Skin epidermis (tissue), 12 donors: Measurements from ENCODE around the gene CALD1.

ENCODE experiments used
- H3K27ac ChIP-seq, 21 experiments: fragments of 200-600 bp; sonication (generic) in 11 of 21; one replicate each; pipeline ENCODE4 v1.5.0; 2020; ENCODE audit warnings: mild to moderate bottlenecking in 3 of 21, inconsistent platforms in 2 of 21, moderate library complexity in 2 of 21
- H3K4me3 ChIP-seq, 7 experiments: fragments of 200-600 bp; sonication (generic) in 2 of 7; one replicate each; pipeline ENCODE4 v1.5.0; 2020; ENCODE audit warnings: inconsistent platforms in 2 of 7, mild to moderate bottlenecking in 2 of 7, moderate library complexity in 1 of 7

Gene CALD1

GRCh38 chr7:134813663-134814396 lies 34.4 kb downstream of the CALD1 start:
- Histone ChIP-seq H3K27ac (peak overlapping the region in 5 of 21 experiments; percentile 1 to 33 (median 18)), H3K4me3 (no peak overlapping the region)

GRCh38 chr7:134814730-134815364 lies 35.4 kb downstream of the CALD1 start:
- H3K27ac ChIP-seq = peak overlapping the region in 1 of 21 experiments; percentile 20
- no peak overlapping the region for H3K4me3 ChIP-seq

DNA sequence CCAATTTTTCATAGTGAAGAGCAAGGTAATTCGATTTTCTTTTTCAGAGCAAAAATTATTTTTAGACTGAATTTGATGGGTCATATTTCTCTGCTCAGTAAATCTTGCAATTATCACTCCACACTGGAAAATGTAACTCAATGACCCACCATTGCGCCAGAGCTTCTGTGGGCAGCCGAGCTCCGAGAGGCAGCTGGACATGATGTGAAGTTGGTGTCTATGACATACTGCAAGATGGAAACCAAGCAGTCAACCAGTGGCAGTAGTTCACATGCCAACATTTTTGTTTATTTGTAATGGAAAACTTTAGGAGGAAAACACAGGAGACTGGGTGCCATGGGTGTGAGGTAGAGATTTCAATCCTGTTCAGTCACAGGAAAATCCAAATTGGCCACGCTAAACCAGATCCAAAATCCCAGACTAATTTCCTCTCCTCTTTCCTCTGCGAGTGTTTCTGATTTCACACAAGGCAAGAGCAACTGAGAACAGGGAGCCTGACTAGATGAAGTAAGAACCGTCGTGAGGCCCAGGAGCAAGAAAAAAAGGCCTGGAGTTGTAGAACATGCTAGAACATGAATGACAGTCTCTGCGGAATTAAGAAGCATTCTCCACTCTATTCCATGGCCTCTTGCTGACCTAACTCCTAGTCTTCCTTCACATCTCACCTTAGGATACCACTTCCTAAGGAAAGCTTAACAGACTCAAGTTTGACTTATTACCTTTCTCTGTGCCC lies 39.3 kb downstream of the CALD1 start:
- Histone ChIP-seq H3K27ac (peak overlapping the region in 1 of 21 experiments; percentile 22), H3K4me3 (no peak overlapping the region)

DNA sequence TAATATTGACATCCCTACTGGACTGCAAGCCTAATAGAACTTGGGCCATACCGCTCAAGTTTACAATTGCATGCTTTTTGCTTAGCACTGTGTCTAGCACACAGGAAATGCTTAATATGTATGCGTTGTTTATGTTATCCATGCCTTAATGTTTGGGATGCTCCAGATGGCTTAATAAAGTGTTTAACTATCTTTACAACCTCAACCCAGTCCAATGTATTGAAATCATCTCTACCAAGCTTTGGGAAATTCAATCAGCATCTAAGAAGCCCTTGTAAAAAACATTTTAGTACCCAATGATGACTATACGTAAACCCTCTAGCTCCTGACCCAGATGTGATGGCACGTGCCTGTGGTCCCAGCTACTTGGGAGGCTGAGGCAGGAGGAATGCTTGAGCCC lies 40.0 kb downstream of the CALD1 start:
- Histone ChIP-seq H3K27ac (no peak overlapping the region), H3K4me3 (no peak overlapping the region)

DNA sequence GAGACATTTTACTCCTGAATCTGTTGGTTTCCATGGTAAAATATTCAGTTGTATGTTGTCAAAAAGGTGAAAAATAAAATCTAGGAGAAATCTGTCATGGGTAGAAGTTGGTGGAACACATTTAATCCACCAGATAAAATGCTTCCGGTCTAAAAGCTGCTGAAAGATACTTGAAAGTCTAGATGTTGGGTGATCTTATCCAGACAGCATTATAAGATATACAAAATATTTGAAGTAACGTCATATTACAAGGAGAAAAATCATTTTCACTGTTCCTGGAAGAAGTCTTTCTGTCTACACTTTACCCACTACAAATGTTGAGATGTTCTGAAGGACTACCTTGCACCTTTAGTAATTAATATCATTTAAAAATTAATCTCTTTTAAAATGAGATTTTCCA lies 40.9 kb downstream of the CALD1 start:
- H3K27ac ChIP-seq = no peak overlapping the region

DNA sequence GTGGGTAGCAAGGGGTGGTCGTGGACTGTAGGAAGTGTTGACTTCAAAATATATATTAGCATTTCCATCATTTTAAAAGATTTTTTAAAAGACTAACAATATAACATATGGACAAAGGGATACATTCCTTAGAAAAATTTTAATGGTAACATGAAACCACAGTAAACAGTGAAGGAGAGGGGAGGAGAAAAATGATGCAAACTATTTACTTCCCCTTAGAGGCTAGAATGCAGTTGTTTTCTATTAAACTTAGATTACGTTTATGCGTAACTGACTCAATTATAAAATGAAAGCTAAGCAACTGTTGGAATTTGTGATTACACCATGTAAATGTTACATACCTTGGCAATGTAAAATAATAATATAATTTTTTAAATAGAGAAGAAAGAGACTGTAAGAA lies 41.3 kb downstream of the CALD1 start:
- no peak overlapping the region for H3K4me3 ChIP-seq
- H3K27ac ChIP-seq = no peak overlapping the region

More for the DNA sequence above, 40.9 kb downstream of the CALD1 start:
- no peak overlapping the region for H3K4me3 ChIP-seq

DNA sequence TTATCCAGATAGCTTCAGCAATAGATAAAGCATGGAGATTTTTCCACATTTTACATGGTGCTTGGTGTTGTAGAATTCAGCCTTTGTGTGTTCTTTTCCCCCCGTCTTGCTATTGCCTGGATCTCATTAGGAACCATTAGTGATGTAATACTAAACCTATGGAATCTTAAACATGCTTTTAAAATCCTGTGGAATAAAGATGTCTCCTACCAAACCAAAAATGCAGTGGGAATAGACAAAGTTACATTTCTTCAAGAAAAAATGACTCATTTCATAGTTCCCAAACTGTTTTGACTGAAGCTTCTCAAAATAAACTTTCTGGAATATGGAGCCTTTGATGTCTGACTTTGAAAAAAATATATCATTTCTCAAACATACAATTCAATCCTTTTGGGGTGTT lies 44.0 kb downstream of the CALD1 start:
- peak overlapping the region in 5 of 21 experiments; percentile 19 to 71 (median 28) for H3K27ac ChIP-seq
- no peak overlapping the region for H3K4me3 ChIP-seq

- Histone ChIP-seq H3K27ac (peak overlapping the region in 2 of 21 experiments; percentile 25 to 64), H3K4me3 (no peak overlapping the region)
Measured at GRCh38 chr7:134825666-134826065, 46.2 kb downstream of the CALD1 start.

DNA sequence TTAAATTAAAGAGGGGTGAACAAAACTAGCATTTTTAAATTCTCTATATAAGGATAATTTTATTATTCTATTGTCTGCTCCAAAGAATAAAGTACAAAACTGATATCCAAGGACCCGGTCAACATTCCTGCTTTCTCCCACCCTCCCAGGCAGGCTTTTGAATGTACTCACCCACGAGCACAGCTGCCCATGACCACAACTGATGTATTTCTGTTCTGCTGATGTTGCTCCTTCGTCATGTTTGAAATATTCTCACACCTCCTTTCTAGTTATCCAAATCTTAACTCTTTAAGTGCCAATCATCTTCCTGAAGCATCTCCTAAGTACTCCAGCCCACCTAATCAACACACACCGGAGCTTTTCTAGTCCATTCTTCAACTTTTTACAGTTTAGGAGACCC lies 46.7 kb downstream of the CALD1 start:
- H3K27ac ChIP-seq = peak overlapping the region in 4 of 21 experiments; percentile 12 to 64 (median 32)
- H3K4me3 ChIP-seq = no peak overlapping the region

DNA sequence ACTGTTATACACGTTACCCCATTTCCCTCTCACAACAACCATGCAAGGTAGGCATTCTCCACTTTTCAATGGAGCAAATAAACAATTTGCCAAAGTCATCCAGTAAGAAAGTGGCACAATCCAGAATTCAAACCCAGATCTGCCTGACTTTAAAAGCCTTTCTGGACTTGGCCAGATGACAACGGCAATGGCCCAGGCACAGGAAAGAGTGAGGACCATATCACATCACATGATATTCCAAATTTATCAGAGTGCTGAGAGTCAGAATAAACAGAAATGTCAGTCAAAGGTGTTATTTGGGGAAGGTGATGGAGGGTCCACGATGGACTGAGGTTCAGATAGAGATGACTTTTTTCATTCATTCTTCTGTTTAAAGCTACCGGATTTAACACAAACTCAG lies 48.0 kb downstream of the CALD1 start:
- Histone ChIP-seq H3K4me3 (no peak overlapping the region), H3K27ac (peak overlapping the region in 3 of 21 experiments; percentile 9 to 57 (median 12))

DNA sequence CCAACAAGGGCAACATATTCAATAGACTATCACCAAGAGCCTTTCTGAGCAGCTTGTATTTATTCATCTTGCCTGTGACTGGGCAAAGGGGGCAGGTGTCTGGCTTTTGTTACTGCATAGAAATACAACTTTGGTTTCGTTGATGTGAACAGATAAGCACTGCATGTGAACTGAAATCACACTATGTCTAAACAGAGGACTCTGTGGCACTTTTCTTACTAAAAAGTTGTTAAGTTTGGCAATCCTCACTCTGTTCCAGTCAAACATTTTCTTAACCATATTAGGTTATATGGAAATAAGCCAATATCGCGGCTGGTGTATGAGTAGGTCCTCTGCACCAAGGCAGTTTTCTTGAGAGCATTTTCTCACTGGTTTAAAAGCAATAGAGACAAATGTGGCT lies 48.5 kb downstream of the CALD1 start:
- H3K4me3 ChIP-seq = no peak overlapping the region
- peak overlapping the region in 3 of 21 experiments; percentile 9 to 57 (median 12) for H3K27ac ChIP-seq

GRCh38 chr7:134828361-134828760 lies 48.9 kb downstream of the CALD1 start:
- H3K27ac ChIP-seq = peak overlapping the region in 3 of 21 experiments; percentile 33 to 64 (median 57)
- H3K4me3 ChIP-seq = no peak overlapping the region

- H3K27ac ChIP-seq = peak overlapping the region in 2 of 21 experiments; percentile 6 to 33
Measured at GRCh38 chr7:134829380-134829986, 50.0 kb downstream of the CALD1 start.

GRCh38 chr7:134831862-134832261 lies 52.4 kb downstream of the CALD1 start:
- no peak overlapping the region for H3K4me3 ChIP-seq
- H3K27ac ChIP-seq = peak overlapping the region in 4 of 21 experiments; percentile 6 to 17 (median 12)

More at GRCh38 chr7:134829380-134829986, 50.0 kb downstream of the CALD1 start:
- H3K4me3 ChIP-seq = no peak overlapping the region

- Histone ChIP-seq H3K27ac (peak overlapping the region in 1 of 21 experiments; percentile 6), H3K4me3 (no peak overlapping the region)
Measured at GRCh38 chr7:134832367-134832766, 52.9 kb downstream of the CALD1 start.

DNA sequence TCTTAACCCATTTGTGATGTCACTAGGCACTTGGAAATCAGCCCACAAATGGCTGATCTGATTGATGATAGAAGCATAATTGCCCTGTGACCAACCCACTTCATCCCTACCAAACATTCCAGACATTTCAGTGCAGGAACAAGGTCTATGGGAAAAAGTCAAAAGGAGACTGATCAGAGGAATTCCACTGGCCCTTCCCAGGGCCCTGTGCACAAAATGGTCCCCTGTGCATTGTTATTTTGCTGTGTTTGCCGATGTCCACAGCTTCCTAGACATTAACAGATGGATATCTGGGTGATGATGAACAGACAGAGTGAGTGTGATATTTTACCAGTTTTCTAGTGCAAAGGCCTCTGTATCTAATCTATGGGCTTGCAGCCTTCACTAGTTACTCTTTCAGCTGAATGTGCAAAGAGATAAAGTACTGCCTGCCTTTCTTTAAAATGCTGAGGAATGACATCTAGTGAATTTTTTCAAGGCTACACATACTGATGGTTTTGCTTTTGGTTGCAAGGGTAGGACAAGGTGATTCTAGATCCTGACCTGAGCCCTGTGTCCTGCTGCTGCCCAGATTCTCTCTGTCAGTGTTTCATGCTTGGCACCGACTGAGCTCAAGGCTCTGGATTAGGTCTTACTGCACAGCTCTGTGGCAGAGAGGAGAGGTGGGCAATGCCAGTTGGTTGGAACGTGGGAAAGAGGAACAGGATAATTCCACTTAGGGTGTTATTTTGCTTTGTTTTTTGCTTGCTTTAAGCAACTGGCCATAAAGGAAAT lies 55.4 kb downstream of the CALD1 start:
- Histone ChIP-seq H3K4me3 (no peak overlapping the region), H3K27ac (peak overlapping the region in 2 of 21 experiments; percentile 6 to 38)

- peak overlapping the region in 2 of 21 experiments; percentile 6 to 38 for H3K27ac ChIP-seq
- no peak overlapping the region for H3K4me3 ChIP-seq
Measured at GRCh38 chr7:134835463-134835823, 56.0 kb downstream of the CALD1 start.

GRCh38 chr7:134836447-134836846 lies 57.0 kb downstream of the CALD1 start:
- H3K27ac ChIP-seq = peak overlapping the region in 1 of 21 experiments; percentile 3
- no peak overlapping the region for H3K4me3 ChIP-seq

GRCh38 chr7:134839298-134839697 lies 59.9 kb downstream of the CALD1 start:
- H3K27ac ChIP-seq = no peak overlapping the region

More at GRCh38 chr7:134839298-134839697, 59.9 kb downstream of the CALD1 start:
- H3K4me3 ChIP-seq = no peak overlapping the region
